OCI-LY1 (cell line): ENCODE results near the gene B3GAT1.

ENCODE experiments used
- H2AFZ ChIP-seq: fragments of 200-600 bp; sonication (generic), shearing (Covaris generic); 2 replicates; pipeline ENCODE4 v1.6.0; 2014; ENCODE audit warnings: antibody characterized with exemption, mild to moderate bottlenecking, low read length
- H3F3A ChIP-seq: fragments of 200-600 bp; sonication (generic), shearing (Covaris generic); 2 replicates; pipeline ENCODE4 v1.6.0; 2014; ENCODE audit warnings: mild to moderate bottlenecking, antibody characterized with exemption, low read length, moderate library complexity; ENCODE audit not compliant: insufficient read depth
- H3K27ac ChIP-seq: fragments of 200-600 bp; sonication (generic); 2 replicates; pipeline ENCODE4 v1.5.1; 2014; ENCODE audit warnings: low read length, mixed run types, mild to moderate bottlenecking, low read depth; ENCODE audit not compliant: poor library complexity, severe bottlenecking
- H3K27me3 ChIP-seq: fragments of 200-600 bp; sonication (generic); 2 replicates; pipeline ENCODE4 v1.6.0; 2014; ENCODE audit warnings: antibody characterized with exemption, mild to moderate bottlenecking, low read length, moderate library complexity; ENCODE audit not compliant: insufficient read depth
- H3K36me3 ChIP-seq: fragments of 200-600 bp; sonication (generic); 2 replicates; pipeline ENCODE4 v1.6.1; 2014; ENCODE audit warnings: mild to moderate bottlenecking, antibody characterized with exemption, low read length, moderate library complexity, mixed read lengths; ENCODE audit not compliant: insufficient read depth
- H3K4me1 ChIP-seq: fragments of 200-600 bp; sonication (generic); 2 replicates; pipeline ENCODE4 v1.5.1; 2014; ENCODE audit warnings: mild to moderate bottlenecking, low read length, moderate library complexity; ENCODE audit not compliant: insufficient read depth, severe bottlenecking
- H3K4me2 ChIP-seq: fragments of 200-600 bp; sonication (generic), shearing (Covaris generic); 2 replicates; pipeline ENCODE4 v1.6.1; 2014; ENCODE audit warnings: low read length
- H3K4me3 ChIP-seq: fragments of 200-600 bp; sonication (generic); 2 replicates; pipeline ENCODE4 v1.5.1; 2014; ENCODE audit warnings: low read length, low read depth, mild to moderate bottlenecking, mixed read lengths; ENCODE audit not compliant: poor library complexity, severe bottlenecking
- H3K79me2 ChIP-seq: fragments of 200-600 bp; shearing (Covaris generic); 2 replicates; pipeline ENCODE4 v1.6.1; 2016; ENCODE audit warnings: mixed run types, low read length, mixed read lengths; ENCODE audit not compliant: insufficient read depth
- H3K9ac ChIP-seq: fragments of 200-600 bp; sonication (generic), shearing (Covaris generic); 2 replicates; pipeline ENCODE4 v1.6.1; 2014; ENCODE audit warnings: mild to moderate bottlenecking, low read length, mixed read lengths
- H3K9me2 ChIP-seq: fragments of 200-600 bp; sonication (generic), shearing (Covaris generic); 2 replicates; pipeline ENCODE4 v1.6.1; 2014; ENCODE audit warnings: low read depth, mild to moderate bottlenecking, low read length, mixed read lengths
- H3K9me3 ChIP-seq: fragments of 200-600 bp; shearing (Covaris generic); 2 replicates; pipeline ENCODE4 v1.6.1; 2014; ENCODE audit warnings: low read length, mixed read lengths
- H4K20me1 ChIP-seq: fragments of 200-600 bp; sonication (generic), shearing (Covaris generic); 2 replicates; pipeline ENCODE4 v1.6.0; 2016; ENCODE audit warnings: mild to moderate bottlenecking, low read length; ENCODE audit not compliant: insufficient read depth
- CTCF ChIP-seq: fragments of 200-600 bp; sonication (generic), shearing (Covaris generic); IDR thresholded peaks from 2 replicates; pipeline ENCODE4 v1.5.1; 2017; ENCODE audit warnings: mild to moderate bottlenecking, antibody characterized with exemption, low read length, moderate library complexity, mixed read lengths
- EZH2 ChIP-seq: fragments of 200-600 bp; sonication (generic), shearing (Covaris generic); IDR thresholded peaks from 2 replicates; pipeline ENCODE4 v1.8.0; 2017; ENCODE audit warnings: borderline replicate concordance, mixed run types, mild to moderate bottlenecking, antibody characterized with exemption, low read length, moderate library complexity, mixed read lengths

The B3GAT1 gene

GRCh38 chr11:134425413-134425812 lies 13.4 kb upstream of the B3GAT1 start:
- no peaks in the 10 kb centered on the region for H3F3A ChIP-seq
- no peaks in the 10 kb centered on the region for H4K20me1 ChIP-seq
- H3K27me3 ChIP-seq, result no peaks in the 10 kb centered on the region
- H3K9me2 ChIP-seq, result no peaks in the 10 kb centered on the region
- no peak overlapping the region for H3K4me3 ChIP-seq
- H3K36me3 ChIP-seq, result no peaks in the 10 kb centered on the region
- H3K79me2 ChIP-seq, result no peaks in the 10 kb centered on the region
- H3K9ac ChIP-seq, result no peak overlapping the region
- no peaks in the 10 kb centered on the region for H3K4me1 ChIP-seq
- no peak overlapping the region for H2AFZ ChIP-seq
- no peak for TF ChIP-seq CTCF
- no peaks in the 10 kb centered on the region for H3K9me3 ChIP-seq
- no peak overlapping the region for H3K4me2 ChIP-seq
- no peak overlapping the region for H3K27ac ChIP-seq

GRCh38 chr11:134423106-134423505 lies 11.1 kb upstream of the B3GAT1 start:
- Histone ChIP-seq H3K27ac (no peak overlapping the region), H3K36me3 (no peaks in the 10 kb centered on the region), H3K27me3 (no peaks in the 10 kb centered on the region), H2AFZ (no peak overlapping the region), H3K9me3 (no peaks in the 10 kb centered on the region), H3K9me2 (no peaks in the 10 kb centered on the region), H3K9ac (no peak overlapping the region), H3K4me2 (no peak overlapping the region), H3K79me2 (no peaks in the 10 kb centered on the region), H4K20me1 (no peaks in the 10 kb centered on the region), H3K4me3 (no peak overlapping the region), H3F3A (no peaks in the 10 kb centered on the region), H3K4me1 (no peaks in the 10 kb centered on the region)
- TF ChIP-seq CTCF, result no peak
- TF ChIP-seq EZH2, result no peak

- Histone ChIP-seq H3K27me3 (0 out of 2 replicates have a peak, but pooled peaks cover 3% of the 10 kb centered on the region), H3K4me3 (no peak overlapping the region), H3K79me2 (no peaks in the 10 kb centered on the region), H3F3A (no peaks in the 10 kb centered on the region), H4K20me1 (no peaks in the 10 kb centered on the region), H3K4me2 (no peak overlapping the region), H2AFZ (no peak overlapping the region), H3K9me3 (no peaks in the 10 kb centered on the region), H3K27ac (no peak overlapping the region), H3K4me1 (no peaks in the 10 kb centered on the region), H3K9ac (no peak overlapping the region), H3K9me2 (no peaks in the 10 kb centered on the region), H3K36me3 (no peaks in the 10 kb centered on the region)
- TF ChIP-seq CTCF (no peak), EZH2 (no peak)
Observed at GRCh38 chr11:134417871-134418840, 6.1 kb upstream of the B3GAT1 start.
